Measurements from ENCODE around the gene FAM83D. TPM values are rescaled to one million over a fixed set of nuclear protein-coding genes. Genes with fewer than 3 reads are reported as not detected.

The FAM83D gene
- total RNA-seq, 2 experiments from 2014 or later = 10.5 to 12.4 TPM

- intact Hi-C loops (cut with DNase I, micrococcal nuclease) = loop anchor here in 1 of 2 experiments (10.0 kb wide), 1 partner anchor 930 kb away; the partner anchor contains the start of genes RPRD1B and TTI1
- Mint-ChIP-seq H3K4me3 (no peak overlapping the region), H3K4me1 (peaks cover 29% of the 10 kb centered on the region), H3K27ac (no peak overlapping the region), H3K9me3 (ENCODE audit: low read depth) (no peaks in the 10 kb centered on the region), H3K36me3 (ENCODE audit: low read depth) (peaks cover 14% of the 10 kb centered on the region), H3K27me3 (no peaks in the 10 kb centered on the region)
- no peak for ATAC-seq
- CTCF ChIA-PET = interaction anchor here (1.2 to 1.5 kb wide), 2 partner anchors 34 to 84 kb away, joined by 3 to 4 read pairs; no protein-coding TSS in a partner anchor
- POLR2A ChIA-PET = no interaction called here
- no peak for DNase-seq
These were observed 39.0 kb downstream of the FAM83D start for GRCh38 chr20:38965264-38965663.

- POLR2A ChIA-PET = no interaction called here
- H3K36me3 Mint-ChIP-seq (ENCODE audit: low read depth) = peaks cover 18% of the 10 kb centered on the region
- intact Hi-C loops (cut with DNase I, micrococcal nuclease) = loop anchor here in 1 of 2 experiments (10.0 kb wide), 1 partner anchor 933 kb away; the partner anchor contains the start of genes RPRD1B and TTI1
- CTCF ChIA-PET = no interaction called here
- DNase-seq = no peak
- no peak overlapping the region for H3K27ac Mint-ChIP-seq
- no peaks in the 10 kb centered on the region for H3K9me3 Mint-ChIP-seq (ENCODE audit: low read depth)
- no peak for ATAC-seq
- H3K4me3 Mint-ChIP-seq = no peak overlapping the region
- H3K4me1 Mint-ChIP-seq = peaks cover 16% of the 10 kb centered on the region
- no peaks in the 10 kb centered on the region for H3K27me3 Mint-ChIP-seq
These were observed 41.9 kb downstream of the FAM83D start for GRCh38 chr20:38968090-38968489.

- intact Hi-C loops (cut with DNase I, micrococcal nuclease) = loop anchor here in 1 of 2 experiments (10.0 kb wide), 1 partner anchor 935 kb away; the partner anchor contains the start of genes RPRD1B and TTI1
- ATAC-seq = no peak
- Mint-ChIP-seq H3K9me3 (ENCODE audit: low read depth) (no peaks in the 10 kb centered on the region), H3K4me3 (no peak overlapping the region), H3K4me1 (peaks cover 7% of the 10 kb centered on the region), H3K27me3 (no peaks in the 10 kb centered on the region), H3K36me3 (ENCODE audit: low read depth) (peaks cover 31% of the 10 kb centered on the region), H3K27ac (no peak overlapping the region)
- DNase-seq = no peak
- ChIA-PET CTCF (interaction anchor here (0.7 kb wide), 2 partner anchors 70 to 1360 kb away, joined by 3 read pairs; no protein-coding TSS in a partner anchor), POLR2A (no interaction called here)
These were observed 43.5 kb downstream of the FAM83D start for GRCh38 chr20:38969708-38970107.

- DNase-seq = no peak
- POLR2A ChIA-PET = interaction anchor here (0.6 kb wide), 1 partner anchor 27 kb away, joined by 3 read pairs; no protein-coding TSS in a partner anchor
- no peak overlapping the region for H3K27ac Mint-ChIP-seq
- H3K36me3 Mint-ChIP-seq (ENCODE audit: low read depth) = peaks cover 29% of the 10 kb centered on the region
- intact Hi-C loops (cut with DNase I, micrococcal nuclease) = no loop called here
- no peaks in the 10 kb centered on the region for H3K27me3 Mint-ChIP-seq
- no peaks in the 10 kb centered on the region for H3K9me3 Mint-ChIP-seq (ENCODE audit: low read depth)
- H3K4me1 Mint-ChIP-seq = peaks cover 4% of the 10 kb centered on the region
- H3K4me3 Mint-ChIP-seq = no peak overlapping the region
- CTCF ChIA-PET = interaction anchor here (0.7 kb wide), 3 partner anchors 20 to 1360 kb away, joined by 3 read pairs; no protein-coding TSS in a partner anchor
- peak; percentile 33 for ATAC-seq
These were observed 44.1 kb downstream of the FAM83D start for GRCh38 chr20:38970302-38970701.

- no peak for DNase-seq
- ChIA-PET CTCF (interaction anchor here (1.0 kb wide), 1 partner anchor 9 kb away, joined by 3 read pairs; no protein-coding TSS in a partner anchor), POLR2A (no interaction called here)
- Mint-ChIP-seq H3K27ac (no peak overlapping the region), H3K4me1 (peaks cover 4% of the 10 kb centered on the region), H3K4me3 (no peak overlapping the region), H3K36me3 (ENCODE audit: low read depth) (peaks cover 25% of the 10 kb centered on the region), H3K9me3 (ENCODE audit: low read depth) (no peaks in the 10 kb centered on the region), H3K27me3 (no peaks in the 10 kb centered on the region)
- no peak for ATAC-seq
- intact Hi-C loops (cut with DNase I, micrococcal nuclease) = no loop called here
These were observed 46.9 kb downstream of the FAM83D start for GRCh38 chr20:38973107-38973506.

GRCh38 chr20:38973645-38974044, 47.4 kb downstream of the FAM83D start:
- peaks cover 25% of the 10 kb centered on the region for H3K36me3 Mint-ChIP-seq (ENCODE audit: low read depth)

GRCh38 chr20:38975539-38976120, 49.4 kb downstream of the FAM83D start:
- POLR2A ChIA-PET = no interaction called here
- ATAC-seq (peak; percentile 61), DNase-seq (no peak)
- Mint-ChIP-seq H3K4me3 (no peak overlapping the region), H3K27me3 (no peaks in the 10 kb centered on the region), H3K36me3 (ENCODE audit: low read depth) (peaks cover 19% of the 10 kb centered on the region), H3K9me3 (ENCODE audit: low read depth) (no peaks in the 10 kb centered on the region), H3K4me1 (peaks cover 4% of the 10 kb centered on the region), H3K27ac (no peak overlapping the region)
- CTCF ChIA-PET = interaction anchor here (0.5 to 0.6 kb wide), 2 partner anchors 10 to 13 kb away, joined by 3 read pairs; no protein-coding TSS in a partner anchor
- intact Hi-C loops (cut with DNase I, micrococcal nuclease) = no loop called here

More at GRCh38 chr20:38973645-38974044, 47.4 kb downstream of the FAM83D start:
- ATAC-seq (no peak), DNase-seq (no peak)
- Mint-ChIP-seq H3K27me3 (no peaks in the 10 kb centered on the region), H3K4me1 (peaks cover 4% of the 10 kb centered on the region), H3K27ac (no peak overlapping the region), H3K9me3 (ENCODE audit: low read depth) (no peaks in the 10 kb centered on the region), H3K4me3 (no peak overlapping the region)
- ChIA-PET CTCF (no interaction called here), POLR2A (no interaction called here)
- intact Hi-C loops (cut with DNase I, micrococcal nuclease) = no loop called here

- Mint-ChIP-seq H3K9me3 (ENCODE audit: low read depth) (no peaks in the 10 kb centered on the region), H3K4me3 (no peak overlapping the region), H3K27ac (no peak overlapping the region), H3K27me3 (no peaks in the 10 kb centered on the region), H3K36me3 (ENCODE audit: low read depth) (peaks cover 10% of the 10 kb centered on the region), H3K4me1 (peaks cover 3% of the 10 kb centered on the region)
- DNase-seq (no peak), ATAC-seq (no peak)
- ChIA-PET POLR2A (interaction anchor here (0.7 kb wide), 1 partner anchor 222 kb away, joined by 7 read pairs; no protein-coding TSS in a partner anchor), CTCF (interaction anchor here (0.6 to 1.1 kb wide), 3 partner anchors 9 to 67 kb away, joined by 3 to 4 read pairs (median 4); no protein-coding TSS in a partner anchor)
- intact Hi-C loops (cut with DNase I, micrococcal nuclease) = no loop called here
These were observed 53.2 kb downstream of the FAM83D start for GRCh38 chr20:38979434-38979833.

GRCh38 chr20:38979842-38980241, 53.6 kb downstream of the FAM83D start:
- Mint-ChIP-seq H3K4me3 (no peak overlapping the region), H3K4me1 (no peaks in the 10 kb centered on the region), H3K36me3 (ENCODE audit: low read depth) (peaks cover 7% of the 10 kb centered on the region), H3K27ac (no peak overlapping the region), H3K9me3 (ENCODE audit: low read depth) (no peaks in the 10 kb centered on the region), H3K27me3 (no peaks in the 10 kb centered on the region)
- ChIA-PET CTCF (interaction anchor here (0.6 to 1.1 kb wide), 3 partner anchors 8 to 67 kb away, joined by 3 to 4 read pairs (median 4); no protein-coding TSS in a partner anchor), POLR2A (interaction anchor here (0.7 kb wide), 1 partner anchor 223 kb away, joined by 7 read pairs; no protein-coding TSS in a partner anchor)
- DNase-seq = no peak
- ATAC-seq = no peak
- intact Hi-C loops (cut with DNase I, micrococcal nuclease) = no loop called here

GRCh38 chr20:38982291-38982690, 56.1 kb downstream of the FAM83D start:
- POLR2A ChIA-PET = no interaction called here
- no peak overlapping the region for H3K27ac Mint-ChIP-seq
- H3K4me3 Mint-ChIP-seq = no peak overlapping the region
- CTCF ChIA-PET = no interaction called here
- ATAC-seq (no peak), DNase-seq (no peak)
- H3K27me3 Mint-ChIP-seq = no peaks in the 10 kb centered on the region
- H3K4me1 Mint-ChIP-seq = no peaks in the 10 kb centered on the region
- intact Hi-C loops (cut with DNase I, micrococcal nuclease) = no loop called here
- no peaks in the 10 kb centered on the region for H3K9me3 Mint-ChIP-seq (ENCODE audit: low read depth)
- H3K36me3 Mint-ChIP-seq (ENCODE audit: low read depth) = peaks cover 8% of the 10 kb centered on the region

- intact Hi-C loops (cut with DNase I, micrococcal nuclease) = no loop called here
- no peak for DNase-seq
- Mint-ChIP-seq H3K27me3 (no peaks in the 10 kb centered on the region), H3K36me3 (ENCODE audit: low read depth) (peaks cover 22% of the 10 kb centered on the region), H3K4me1 (peaks cover 7% of the 10 kb centered on the region), H3K9me3 (ENCODE audit: low read depth) (no peaks in the 10 kb centered on the region), H3K27ac (no peak overlapping the region), H3K4me3 (no peak overlapping the region)
- ChIA-PET CTCF (interaction anchor here (0.9 to 1.8 kb wide), 3 partner anchors 15 to 65 kb away, joined by 3 to 7 read pairs (median 3); no protein-coding TSS in a partner anchor), POLR2A (no interaction called here)
- no peak for ATAC-seq
These were observed 58.8 kb downstream of the FAM83D start for GRCh38 chr20:38985060-38985459.
